ENCODE measurements around the gene TUBA4A. TPM values are rescaled to one million over a fixed set of nuclear protein-coding genes. Genes with fewer than 3 reads are reported as not detected.

Gene TUBA4A
- total and polyA plus RNA-seq, 9 of the 15 experiments (the other 6 are each of a cell fraction or from before 2014, with no cell fraction given), result 25.1 to 174 (median 42.4) TPM

GRCh38 chr2:219294356-219295351, 40.9 kb upstream of the TUBA4A start (continued):
- TF ChIP-seq SAP30 (IDR thresholded peaks at IDR 0.05; ENCODE audit: borderline replicate concordance, insufficient read depth, low read depth, low read length, poor library complexity, severe bottlenecking) (peak; percentile 69), ZNF586 (CRISPR knock-in tag; conservative IDR thresholded peaks at IDR 0.05) (no peak), ZBTB17 (CRISPR knock-in tag; IDR thresholded peaks at IDR 0.05) (no peak), FUS (optimal IDR thresholded peaks at IDR 0.05; ENCODE audit: low read depth, low read length) (peak; percentile 63), SFPQ (IDR thresholded peaks at IDR 0.05; ENCODE audit: low read depth, low read length) (no peak), RFX7 (CRISPR knock-in tag; IDR thresholded peaks at IDR 0.05) (no peak), ZZZ3 (IDR thresholded peaks at IDR 0.05) (no peak), SMAD2 (IDR thresholded peaks at IDR 0.05; ENCODE audit: low read depth, low read length) (no peak), ZHX1 (conservative IDR thresholded peaks at IDR 0.05; ENCODE audit: low read length) (no peak), AFF1 (IDR thresholded peaks at IDR 0.05; ENCODE audit: low read depth in 1 of 2, partially characterized antibody in 2 of 2) (no peak), NCOR1 (IDR thresholded peaks at IDR 0.05) (no peak), ZNF124 (CRISPR knock-in tag; IDR thresholded peaks at IDR 0.05) (no peak), TAF7 (tag; IDR thresholded peaks at IDR 0.05) (peak; percentile 11; the same call in 1 of the 2 replicates), ZNF143 (CRISPR knock-in tag; IDR thresholded peaks at IDR 0.05) (no peak), JUND (IDR thresholded peaks at IDR 0.05; ENCODE audit: borderline replicate concordance, low read depth, low read length) (no peak), JUND (tag; IDR thresholded peaks at IDR 0.05; ENCODE audit: borderline replicate concordance, low read depth, low read length) (no peak; the same call in 2 of the 3 replicates), ZNF146 (CRISPR knock-in tag; IDR thresholded peaks at IDR 0.05; ENCODE audit: unreplicated experiment) (no peak)
